ENCODE measurements around the gene C7orf25. TPM values are rescaled to one million over a fixed set of nuclear protein-coding genes. Genes with fewer than 3 reads are reported as not detected.
A peak's percentile ranks its signal among the peaks of the same experiment; 100 is the strongest.

The C7orf25 gene
- total and polyA plus RNA-seq, 4 donors: 0.88 to 7.4 (median 2.1) TPM

DNA sequence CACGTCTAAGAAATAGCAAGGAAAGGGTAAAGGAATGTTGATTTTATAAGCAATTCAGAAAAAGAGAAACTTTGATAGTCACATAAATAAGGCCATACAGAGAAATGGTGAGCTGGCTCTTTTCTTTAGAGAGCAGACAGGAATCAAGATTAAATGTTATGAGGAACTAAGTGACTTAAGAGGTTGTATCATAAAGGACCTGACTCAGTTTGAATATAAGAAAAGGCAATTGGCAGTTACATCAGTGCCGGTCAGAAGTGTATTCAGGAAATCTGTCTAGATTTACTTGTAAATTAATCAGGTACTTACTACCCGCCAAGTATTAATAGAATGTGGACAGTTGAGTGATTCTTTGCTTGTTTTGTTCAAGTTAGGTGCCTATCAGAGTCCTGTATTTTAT is 22.4 kb upstream of the C7orf25 start:
- Histone ChIP-seq H3K27me3 (ENCODE audit: control insufficient read depth in 4 of 4, insufficient read depth in 4 of 4, low read length in 3 of 4) (no peaks in the 10 kb centered on the region), H3K4me1 (ENCODE audit: control insufficient read depth in 4 of 4, insufficient read depth in 4 of 4, low read length in 3 of 4) (peaks cover 7 to 37% (median 21%) of the 10 kb centered on the region in 4 donors), H3K9ac (ENCODE audit: low read depth in 1 of 2, low read length in 2 of 2) (no peak overlapping the region), H3K9me3 (ENCODE audit: control insufficient read depth in 4 of 4, low read length in 3 of 4) (no peaks in the 10 kb centered on the region), H3K27ac (ENCODE audit: low read depth in 1 of 2, low read length in 2 of 2) (no peak overlapping the region), H3K36me3 (ENCODE audit: control insufficient read depth in 4 of 4, insufficient read depth in 3 of 4, low read depth in 1 of 4, low read length in 3 of 4) (peaks cover 2 to 33% (median 25%) of the 10 kb centered on the region in 4 donors), H3K4me3 (ENCODE audit: low read depth in 1 of 3, low read length in 3 of 3) (no peak overlapping the region)
- no peak for TF ChIP-seq RXRA (IDR thresholded peaks at IDR 0.05)
- no peak for TF ChIP-seq EGR1 (IDR thresholded peaks at IDR 0.05; ENCODE audit: low read depth in 2 of 2)
- TF ChIP-seq SP1 (IDR thresholded peaks at IDR 0.05): no peak
- TF ChIP-seq TAF1 (conservative IDR thresholded peaks at IDR 0.05): no peak
- TF ChIP-seq FOXA1 (IDR thresholded peaks at IDR 0.05): no peak
- no peak for TF ChIP-seq HNF4A (conservative IDR thresholded peaks at IDR 0.05)
- TF ChIP-seq YY1 (IDR thresholded peaks at IDR 0.05): no peak
- TF ChIP-seq HNF4G (IDR thresholded peaks at IDR 0.05): no peak
- TF ChIP-seq, protein P1, sequence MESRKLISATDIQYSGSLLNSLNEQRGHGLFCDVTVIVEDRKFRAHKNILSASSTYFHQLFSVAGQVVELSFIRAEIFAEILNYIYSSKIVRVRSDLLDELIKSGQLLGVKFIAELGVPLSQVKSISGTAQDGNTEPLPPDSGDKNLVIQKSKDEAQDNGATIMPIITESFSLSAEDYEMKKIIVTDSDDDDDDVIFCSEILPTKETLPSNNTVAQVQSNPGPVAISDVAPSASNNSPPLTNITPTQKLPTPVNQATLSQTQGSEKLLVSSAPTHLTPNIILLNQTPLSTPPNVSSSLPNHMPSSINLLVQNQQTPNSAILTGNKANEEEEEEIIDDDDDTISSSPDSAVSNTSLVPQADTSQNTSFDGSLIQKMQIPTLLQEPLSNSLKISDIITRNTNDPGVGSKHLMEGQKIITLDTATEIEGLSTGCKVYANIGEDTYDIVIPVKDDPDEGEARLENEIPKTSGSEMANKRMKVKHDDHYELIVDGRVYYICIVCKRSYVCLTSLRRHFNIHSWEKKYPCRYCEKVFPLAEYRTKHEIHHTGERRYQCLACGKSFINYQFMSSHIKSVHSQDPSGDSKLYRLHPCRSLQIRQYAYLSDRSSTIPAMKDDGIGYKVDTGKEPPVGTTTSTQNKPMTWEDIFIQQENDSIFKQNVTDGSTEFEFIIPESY (IDR thresholded peaks at IDR 0.05): no peak
- no peak for TF ChIP-seq JUND (IDR thresholded peaks at IDR 0.05)
- TF ChIP-seq RAD21 (IDR thresholded peaks at IDR 0.05): no peak
- TF ChIP-seq, protein P2, sequence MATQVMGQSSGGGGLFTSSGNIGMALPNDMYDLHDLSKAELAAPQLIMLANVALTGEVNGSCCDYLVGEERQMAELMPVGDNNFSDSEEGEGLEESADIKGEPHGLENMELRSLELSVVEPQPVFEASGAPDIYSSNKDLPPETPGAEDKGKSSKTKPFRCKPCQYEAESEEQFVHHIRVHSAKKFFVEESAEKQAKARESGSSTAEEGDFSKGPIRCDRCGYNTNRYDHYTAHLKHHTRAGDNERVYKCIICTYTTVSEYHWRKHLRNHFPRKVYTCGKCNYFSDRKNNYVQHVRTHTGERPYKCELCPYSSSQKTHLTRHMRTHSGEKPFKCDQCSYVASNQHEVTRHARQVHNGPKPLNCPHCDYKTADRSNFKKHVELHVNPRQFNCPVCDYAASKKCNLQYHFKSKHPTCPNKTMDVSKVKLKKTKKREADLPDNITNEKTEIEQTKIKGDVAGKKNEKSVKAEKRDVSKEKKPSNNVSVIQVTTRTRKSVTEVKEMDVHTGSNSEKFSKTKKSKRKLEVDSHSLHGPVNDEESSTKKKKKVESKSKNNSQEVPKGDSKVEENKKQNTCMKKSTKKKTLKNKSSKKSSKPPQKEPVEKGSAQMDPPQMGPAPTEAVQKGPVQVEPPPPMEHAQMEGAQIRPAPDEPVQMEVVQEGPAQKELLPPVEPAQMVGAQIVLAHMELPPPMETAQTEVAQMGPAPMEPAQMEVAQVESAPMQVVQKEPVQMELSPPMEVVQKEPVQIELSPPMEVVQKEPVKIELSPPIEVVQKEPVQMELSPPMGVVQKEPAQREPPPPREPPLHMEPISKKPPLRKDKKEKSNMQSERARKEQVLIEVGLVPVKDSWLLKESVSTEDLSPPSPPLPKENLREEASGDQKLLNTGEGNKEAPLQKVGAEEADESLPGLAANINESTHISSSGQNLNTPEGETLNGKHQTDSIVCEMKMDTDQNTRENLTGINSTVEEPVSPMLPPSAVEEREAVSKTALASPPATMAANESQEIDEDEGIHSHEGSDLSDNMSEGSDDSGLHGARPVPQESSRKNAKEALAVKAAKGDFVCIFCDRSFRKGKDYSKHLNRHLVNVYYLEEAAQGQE (IDR thresholded peaks at IDR 0.05): no peak
- no peak for TF ChIP-seq NR2F2 (IDR thresholded peaks at IDR 0.05)
- TF ChIP-seq, protein P3, sequence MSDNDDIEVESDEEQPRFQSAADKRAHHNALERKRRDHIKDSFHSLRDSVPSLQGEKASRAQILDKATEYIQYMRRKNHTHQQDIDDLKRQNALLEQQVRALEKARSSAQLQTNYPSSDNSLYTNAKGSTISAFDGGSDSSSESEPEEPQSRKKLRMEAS (IDR thresholded peaks at IDR 0.05): no peak
- 88% methylated on average over 3 of the region's 3 CpGs for WGBS
- no peak for DNase-seq (ENCODE audit: low spot score)

DNA sequence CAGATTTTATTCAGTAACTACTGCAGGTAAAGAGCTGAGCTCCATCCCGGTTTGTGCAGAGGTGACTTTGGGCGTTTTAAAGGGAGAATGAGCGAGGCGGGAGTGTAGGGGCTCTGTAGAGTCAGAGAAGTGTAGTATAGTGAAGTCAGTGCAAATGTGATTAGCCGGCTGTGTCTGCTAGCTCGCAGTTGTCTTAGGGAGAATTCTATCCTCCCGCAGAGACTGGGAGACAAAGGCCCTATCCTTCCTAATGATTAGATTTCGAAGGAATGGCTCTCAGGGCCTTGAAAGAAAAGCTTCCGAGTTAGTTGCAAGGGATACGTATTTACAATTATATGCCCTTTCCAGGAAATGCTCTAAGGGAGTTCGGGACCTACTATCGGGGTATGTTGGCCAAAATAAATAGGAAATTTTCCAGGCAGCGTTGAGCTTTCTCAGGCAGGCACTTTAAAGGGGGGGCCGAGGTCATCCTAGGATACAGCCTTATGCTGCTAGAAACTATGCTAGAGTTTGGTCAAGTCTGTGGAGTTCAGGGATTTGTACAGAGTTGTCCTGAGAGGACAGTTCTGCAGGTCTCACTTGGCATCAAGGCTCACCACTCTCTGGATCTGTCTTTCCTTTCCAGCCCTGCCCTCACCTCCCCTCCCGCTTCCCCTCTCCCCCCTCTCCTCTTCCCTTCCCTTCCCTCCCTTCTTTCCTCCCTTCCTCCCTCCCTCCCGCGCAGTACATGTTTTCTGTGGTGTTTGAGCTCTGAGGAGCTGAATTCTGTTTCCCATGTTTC is 21.1 kb upstream of the C7orf25 start:
- H3K9ac ChIP-seq (ENCODE audit: low read depth in 1 of 2, low read length in 2 of 2): peak overlapping the region; percentile 74 to 92
- peak overlapping the region; percentile 73 to 96 for H3K27ac ChIP-seq (ENCODE audit: low read depth in 1 of 2, low read length in 2 of 2)
- 1% methylated on average over 17 of the region's 17 CpGs for WGBS
- H3K27me3 ChIP-seq (ENCODE audit: control insufficient read depth in 4 of 4, insufficient read depth in 4 of 4, low read length in 3 of 4): no peaks in the 10 kb centered on the region
- peak overlapping the region; percentile 74 to 95 (median 94) for H3K4me3 ChIP-seq (ENCODE audit: low read depth in 1 of 3, low read length in 3 of 3)
- peaks cover 8 to 50% (median 30%) of the 10 kb centered on the region in 4 donors for H3K4me1 ChIP-seq (ENCODE audit: control insufficient read depth in 4 of 4, insufficient read depth in 4 of 4, low read length in 3 of 4)
- TF ChIP-seq, protein P4, sequence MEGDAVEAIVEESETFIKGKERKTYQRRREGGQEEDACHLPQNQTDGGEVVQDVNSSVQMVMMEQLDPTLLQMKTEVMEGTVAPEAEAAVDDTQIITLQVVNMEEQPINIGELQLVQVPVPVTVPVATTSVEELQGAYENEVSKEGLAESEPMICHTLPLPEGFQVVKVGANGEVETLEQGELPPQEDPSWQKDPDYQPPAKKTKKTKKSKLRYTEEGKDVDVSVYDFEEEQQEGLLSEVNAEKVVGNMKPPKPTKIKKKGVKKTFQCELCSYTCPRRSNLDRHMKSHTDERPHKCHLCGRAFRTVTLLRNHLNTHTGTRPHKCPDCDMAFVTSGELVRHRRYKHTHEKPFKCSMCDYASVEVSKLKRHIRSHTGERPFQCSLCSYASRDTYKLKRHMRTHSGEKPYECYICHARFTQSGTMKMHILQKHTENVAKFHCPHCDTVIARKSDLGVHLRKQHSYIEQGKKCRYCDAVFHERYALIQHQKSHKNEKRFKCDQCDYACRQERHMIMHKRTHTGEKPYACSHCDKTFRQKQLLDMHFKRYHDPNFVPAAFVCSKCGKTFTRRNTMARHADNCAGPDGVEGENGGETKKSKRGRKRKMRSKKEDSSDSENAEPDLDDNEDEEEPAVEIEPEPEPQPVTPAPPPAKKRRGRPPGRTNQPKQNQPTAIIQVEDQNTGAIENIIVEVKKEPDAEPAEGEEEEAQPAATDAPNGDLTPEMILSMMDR (IDR thresholded peaks at IDR 0.05; ENCODE audit: low read depth, low read length, missing input control): no peak
- TF ChIP-seq, protein P3 (IDR thresholded peaks at IDR 0.05): no peak
- TF ChIP-seq FOXA2 (IDR thresholded peaks at IDR 0.05): no peak
- TF ChIP-seq EGR1 (IDR thresholded peaks at IDR 0.05; ENCODE audit: low read depth in 2 of 2): peak in 1 of 2 donors; percentile 9
- TF ChIP-seq HNF4G (IDR thresholded peaks at IDR 0.05): no peak
- TF ChIP-seq HNF4A (conservative IDR thresholded peaks at IDR 0.05): peak in 1 of 2 donors; percentile 28
- TF ChIP-seq RXRA (IDR thresholded peaks at IDR 0.05): peak; percentile 75 to 87
- TF ChIP-seq SP1 (IDR thresholded peaks at IDR 0.05): peak; percentile 57
- TF ChIP-seq, protein P1 (IDR thresholded peaks at IDR 0.05): no peak
- TF ChIP-seq NR2F2 (IDR thresholded peaks at IDR 0.05): no peak
- no peak for TF ChIP-seq TAF1 (conservative IDR thresholded peaks at IDR 0.05)
- no peak for DNase-seq (ENCODE audit: low spot score)
- H3K36me3 ChIP-seq (ENCODE audit: control insufficient read depth in 4 of 4, insufficient read depth in 3 of 4, low read depth in 1 of 4, low read length in 3 of 4): peaks cover 2 to 24% (median 18%) of the 10 kb centered on the region in 4 donors
- H3K9me3 ChIP-seq (ENCODE audit: control insufficient read depth in 4 of 4, low read length in 3 of 4): no peaks in the 10 kb centered on the region

All from liver (tissue), 9 donors.